Glutamatergic neuron (in vitro differentiated cells): ENCODE measurements around the gene DUOX2. TPM values are rescaled to one million over a fixed set of nuclear protein-coding genes. Genes with fewer than 3 reads are reported as not detected.
"Not testable (repeated sequence)": the region's sequence is repeated elsewhere in the genome, so short reads cannot be mapped to it uniquely, and the experiment has no call there.

Experiments
- DNase-seq: peaks from one replicate; pipeline ENCODE4 v3.0.0; 2022
- H3K27ac Mint-ChIP-seq: one replicate; pipeline ENCODE4 v1.8.0; 2020; ENCODE audit warnings: mild to moderate bottlenecking, mixed read lengths, inconsistent platforms; ENCODE audit not compliant: unreplicated experiment
- H3K27me3 Mint-ChIP-seq: one replicate; pipeline ENCODE4 v1.8.0; 2020; ENCODE audit warnings: mild to moderate bottlenecking, moderate library complexity, mixed read lengths, inconsistent platforms; ENCODE audit not compliant: unreplicated experiment
- H3K36me3 Mint-ChIP-seq: one replicate; pipeline ENCODE4 v1.8.0; 2020; ENCODE audit warnings: mild to moderate bottlenecking, mixed read lengths, inconsistent platforms; ENCODE audit not compliant: unreplicated experiment
- H3K4me1 Mint-ChIP-seq: one replicate; pipeline ENCODE4 v1.8.0; 2020; ENCODE audit warnings: mild to moderate bottlenecking, low read depth, mixed read lengths, inconsistent platforms; ENCODE audit not compliant: unreplicated experiment
- H3K4me3 Mint-ChIP-seq: one replicate; pipeline ENCODE4 v1.8.0; 2020; ENCODE audit warnings: mild to moderate bottlenecking, mixed read lengths, inconsistent platforms; ENCODE audit not compliant: unreplicated experiment
- H3K9me3 Mint-ChIP-seq: one replicate; pipeline ENCODE4 v1.8.0; 2020; ENCODE audit warnings: mild to moderate bottlenecking, moderate library complexity, mixed read lengths, inconsistent platforms; ENCODE audit not compliant: unreplicated experiment
- CTCF ChIP-seq: fragments of 200-600 bp; sonication (generic); IDR thresholded peaks from one replicate; pipeline ENCODE4 v1.5.0; 2021; ENCODE audit not compliant: partially characterized antibody, unreplicated experiment
- total RNA-seq: library from RNA; stranded (reverse); fragmentation: NEBNext Ultra II Directional; extraction: Animal tissue kit (Norgen Biotek cat#: 25700); gene quantifications from one replicate; pipeline ENCODE4 v1.2.1, GENCODE V29; 2021; ENCODE audit not compliant: unreplicated experiment

DUOX2 gene
- total RNA-seq, 1 donor from 2014 or later = not detected

- TF ChIP-seq CTCF = no peak
- Mint-ChIP-seq H3K27me3 (peaks cover 3% of the 10 kb centered on the region), H3K9me3 (no peaks in the 10 kb centered on the region), H3K27ac (no peak overlapping the region), H3K4me1 (no peaks in the 10 kb centered on the region), H3K4me3 (no peak overlapping the region), H3K36me3 (peaks cover 9% of the 10 kb centered on the region)
- no peak for DNase-seq
Measured at GRCh38 chr15:45089712-45090373, 24.1 kb downstream of the DUOX2 start.

GRCh38 chr15:45088801-45089711, 24.9 kb downstream of the DUOX2 start:
- peaks cover 3% of the 10 kb centered on the region for H3K27me3 Mint-ChIP-seq
- H3K36me3 Mint-ChIP-seq = peaks cover 9% of the 10 kb centered on the region
- no peak overlapping the region for H3K4me3 Mint-ChIP-seq
- TF ChIP-seq CTCF = no peak
- H3K27ac Mint-ChIP-seq = no peak overlapping the region
- no peak for DNase-seq
- no peaks in the 10 kb centered on the region for H3K9me3 Mint-ChIP-seq
- H3K4me1 Mint-ChIP-seq = no peaks in the 10 kb centered on the region

DNA sequence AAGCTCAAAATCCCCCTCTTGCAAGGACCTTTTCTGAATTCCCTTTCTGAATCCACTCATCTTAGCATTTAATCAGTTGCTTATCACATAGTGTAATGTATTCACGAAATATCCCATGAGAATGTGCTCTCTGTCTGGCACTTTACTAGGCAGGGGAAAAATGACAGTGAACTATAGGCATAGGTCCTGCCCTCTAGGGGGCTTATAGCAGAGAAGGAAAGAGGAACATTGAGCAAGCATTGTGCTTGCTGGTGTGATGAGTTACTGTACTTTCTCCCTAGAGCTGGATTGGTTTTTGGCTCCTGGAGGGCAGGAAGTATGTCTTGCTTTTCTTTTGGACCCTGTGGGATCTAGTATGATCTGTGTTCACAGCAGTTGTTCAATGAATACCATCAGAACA, 26.5 kb downstream of the DUOX2 start:
- Mint-ChIP-seq H3K27ac (no peak overlapping the region), H3K4me3 (no peak overlapping the region), H3K9me3 (peaks cover 2% of the 10 kb centered on the region), H3K36me3 (peaks cover 4% of the 10 kb centered on the region), H3K27me3 (peaks cover 3% of the 10 kb centered on the region), H3K4me1 (no peaks in the 10 kb centered on the region)
- DNase-seq = no peak
- no peak for TF ChIP-seq CTCF

- Mint-ChIP-seq H3K27ac (no peak overlapping the region), H3K4me3 (no peak overlapping the region), H3K4me1 (peaks cover 7% of the 10 kb centered on the region), H3K36me3 (no peaks in the 10 kb centered on the region), H3K27me3 (peaks cover 4% of the 10 kb centered on the region), H3K9me3 (peaks cover 4% of the 10 kb centered on the region)
- no peak for TF ChIP-seq CTCF
- no peak for DNase-seq
Measured at GRCh38 chr15:45084163-45084562, 29.8 kb downstream of the DUOX2 start.

DNA sequence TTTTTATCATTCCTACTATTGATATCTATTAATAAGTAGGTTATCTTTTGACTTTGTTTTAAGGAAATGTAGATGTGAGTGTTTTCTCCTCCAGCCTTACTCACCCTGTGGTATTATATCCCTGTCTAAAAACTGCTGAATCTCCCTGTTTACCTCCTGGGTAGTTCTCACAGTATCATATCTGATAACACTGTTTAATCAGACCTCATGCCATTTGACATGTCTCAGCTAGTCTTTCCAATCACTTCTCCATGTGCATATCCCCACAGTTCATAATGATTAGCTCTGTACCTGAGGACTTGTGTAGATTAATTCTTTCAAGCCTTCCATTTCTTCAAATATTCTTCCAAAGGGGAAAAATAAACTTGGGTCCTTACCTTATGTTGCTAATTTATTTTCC, 30.7 kb downstream of the DUOX2 start:
- Mint-ChIP-seq H3K4me1 (peaks cover 14% of the 10 kb centered on the region), H3K27ac (no peak overlapping the region), H3K9me3 (peaks cover 5% of the 10 kb centered on the region), H3K4me3 (no peak overlapping the region), H3K27me3 (peaks cover 4% of the 10 kb centered on the region), H3K36me3 (no peaks in the 10 kb centered on the region)
- no peak for DNase-seq
- no peak for TF ChIP-seq CTCF

DNA sequence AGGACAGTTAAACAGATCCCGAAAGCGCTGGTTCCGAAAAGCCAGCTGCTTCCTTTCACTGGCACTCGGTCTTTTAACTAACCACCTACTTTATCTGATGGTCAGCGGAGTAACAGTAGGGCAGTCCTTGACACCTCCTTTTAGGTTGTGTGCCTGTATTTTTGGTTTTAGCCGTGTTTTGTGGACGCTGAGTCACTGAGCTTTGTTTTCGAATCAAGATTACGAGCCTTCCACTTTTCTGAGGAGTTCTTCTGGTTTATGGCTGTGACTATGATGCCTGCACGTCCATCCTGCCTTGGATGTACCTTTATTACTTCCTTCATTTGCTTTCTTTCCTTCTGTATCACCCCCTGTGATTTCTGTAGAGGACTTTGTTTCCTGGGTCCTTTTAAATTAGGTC, 31.6 kb downstream of the DUOX2 start:
- H3K27me3 Mint-ChIP-seq, H3K9me3 Mint-ChIP-seq, H3K4me3 Mint-ChIP-seq, H3K36me3 Mint-ChIP-seq, DNase-seq, H3K27ac Mint-ChIP-seq: not testable (repeated sequence)
- H3K4me1 Mint-ChIP-seq = peaks cover 15% of the 10 kb centered on the region

GRCh38 chr15:45080593-45080992, 33.4 kb downstream of the DUOX2 start:
- not testable (repeated sequence) for DNase-seq, H3K9me3 Mint-ChIP-seq, H3K27me3 Mint-ChIP-seq, H3K4me3 Mint-ChIP-seq, H3K36me3 Mint-ChIP-seq
- peaks cover 16% of the 10 kb centered on the region for H3K4me1 Mint-ChIP-seq
- H3K27ac Mint-ChIP-seq = peak overlapping the region; percentile 86
